ENCODE measurements around the gene PLCH2.

DNA sequence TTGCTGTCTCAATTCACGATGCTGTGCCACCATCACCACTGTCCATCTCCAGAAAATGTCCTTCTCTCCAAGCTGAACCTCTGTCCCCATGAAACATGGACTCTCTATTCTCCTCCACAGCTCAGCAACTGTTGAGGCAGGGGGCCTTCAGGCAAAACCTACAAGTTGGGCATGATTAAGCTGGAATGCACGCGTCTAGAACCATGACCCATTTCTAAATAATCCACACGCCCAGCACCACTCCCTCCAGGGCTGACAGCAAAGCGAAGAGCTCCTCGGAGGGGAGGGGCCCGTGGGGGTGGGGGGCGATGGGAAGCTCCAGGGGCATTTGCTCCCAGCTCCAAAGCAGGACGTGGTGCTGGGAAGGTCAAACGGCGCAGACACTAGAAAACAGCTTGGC is 57.3 kb downstream of the PLCH2 start:
- TF ChIP-seq, protein P1, sequence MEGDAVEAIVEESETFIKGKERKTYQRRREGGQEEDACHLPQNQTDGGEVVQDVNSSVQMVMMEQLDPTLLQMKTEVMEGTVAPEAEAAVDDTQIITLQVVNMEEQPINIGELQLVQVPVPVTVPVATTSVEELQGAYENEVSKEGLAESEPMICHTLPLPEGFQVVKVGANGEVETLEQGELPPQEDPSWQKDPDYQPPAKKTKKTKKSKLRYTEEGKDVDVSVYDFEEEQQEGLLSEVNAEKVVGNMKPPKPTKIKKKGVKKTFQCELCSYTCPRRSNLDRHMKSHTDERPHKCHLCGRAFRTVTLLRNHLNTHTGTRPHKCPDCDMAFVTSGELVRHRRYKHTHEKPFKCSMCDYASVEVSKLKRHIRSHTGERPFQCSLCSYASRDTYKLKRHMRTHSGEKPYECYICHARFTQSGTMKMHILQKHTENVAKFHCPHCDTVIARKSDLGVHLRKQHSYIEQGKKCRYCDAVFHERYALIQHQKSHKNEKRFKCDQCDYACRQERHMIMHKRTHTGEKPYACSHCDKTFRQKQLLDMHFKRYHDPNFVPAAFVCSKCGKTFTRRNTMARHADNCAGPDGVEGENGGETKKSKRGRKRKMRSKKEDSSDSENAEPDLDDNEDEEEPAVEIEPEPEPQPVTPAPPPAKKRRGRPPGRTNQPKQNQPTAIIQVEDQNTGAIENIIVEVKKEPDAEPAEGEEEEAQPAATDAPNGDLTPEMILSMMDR (IDR thresholded peaks at IDR 0.05 in 4 of 5, conservative IDR thresholded peaks at IDR 0.05 in 1 of 5), result no peak
- TF ChIP-seq POLR2A (IDR thresholded peaks at IDR 0.05), result no peak
